GM19438 (cell line): ENCODE data around the gene ZNF425.
"Not testable (repeated sequence)": the region's sequence is repeated elsewhere in the genome, so short reads cannot be mapped to it uniquely, and the experiment has no call there.

Experiments used
- ATAC-seq: cut with Tn5 transposase; IDR thresholded peaks from one replicate; pipeline ENCODE4 v1.9.1; 2021; ENCODE audit warnings: low read depth; ENCODE audit not compliant: unreplicated experiment

Gene ZNF425

DNA sequence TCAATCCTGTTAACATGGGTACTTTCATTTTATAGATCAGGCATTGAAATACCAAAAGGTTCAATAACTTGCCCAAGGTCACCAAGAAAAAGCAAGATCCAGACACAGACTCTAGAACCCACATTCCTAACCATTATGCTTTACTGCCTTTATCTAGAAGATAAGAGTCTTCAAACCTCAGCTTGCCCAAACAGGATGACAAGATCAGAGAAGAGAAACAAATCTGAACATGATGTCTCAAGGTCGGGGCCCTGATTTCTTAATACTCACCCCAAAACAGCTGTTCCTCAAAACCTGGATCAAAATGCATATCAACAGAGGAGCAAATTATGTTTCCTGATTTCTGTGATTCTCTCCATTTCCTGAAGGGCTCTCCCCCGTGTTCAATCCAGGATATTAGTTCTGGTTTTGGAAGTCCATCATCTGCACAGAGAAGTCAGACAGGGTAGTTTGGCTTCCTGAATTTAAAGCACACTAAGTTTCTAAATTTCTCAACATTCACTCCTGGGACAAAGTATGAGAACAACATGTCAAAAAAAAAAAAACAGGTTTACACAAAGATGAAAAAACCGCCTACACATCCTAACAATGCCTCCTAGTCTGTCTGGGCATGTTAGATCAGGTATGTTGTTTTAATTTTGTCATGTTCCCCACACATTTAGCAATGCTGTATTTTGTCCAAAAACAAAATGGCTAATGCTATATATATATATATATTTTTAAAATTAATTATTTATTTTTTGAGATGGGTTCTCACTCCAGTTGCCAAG, 51.8 kb downstream of the ZNF425 start:
- no peak for ATAC-seq

DNA sequence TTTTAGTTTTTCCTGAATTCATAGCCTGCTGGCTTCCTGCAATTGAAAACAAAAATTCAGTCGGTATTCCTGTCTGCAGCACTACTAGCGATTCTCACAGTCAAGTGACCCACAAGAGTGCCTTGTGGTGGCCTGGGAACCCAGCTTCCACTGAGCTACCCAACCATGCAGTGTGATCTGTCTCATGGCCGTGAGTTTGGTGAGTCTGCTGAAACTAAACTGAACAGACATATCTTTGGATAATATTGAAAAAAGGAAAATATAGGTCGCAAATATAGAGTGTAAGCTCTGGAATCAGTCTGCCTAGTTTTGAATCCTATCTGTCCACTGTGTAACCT, 53.7 kb downstream of the ZNF425 start:
- no peak for ATAC-seq

DNA sequence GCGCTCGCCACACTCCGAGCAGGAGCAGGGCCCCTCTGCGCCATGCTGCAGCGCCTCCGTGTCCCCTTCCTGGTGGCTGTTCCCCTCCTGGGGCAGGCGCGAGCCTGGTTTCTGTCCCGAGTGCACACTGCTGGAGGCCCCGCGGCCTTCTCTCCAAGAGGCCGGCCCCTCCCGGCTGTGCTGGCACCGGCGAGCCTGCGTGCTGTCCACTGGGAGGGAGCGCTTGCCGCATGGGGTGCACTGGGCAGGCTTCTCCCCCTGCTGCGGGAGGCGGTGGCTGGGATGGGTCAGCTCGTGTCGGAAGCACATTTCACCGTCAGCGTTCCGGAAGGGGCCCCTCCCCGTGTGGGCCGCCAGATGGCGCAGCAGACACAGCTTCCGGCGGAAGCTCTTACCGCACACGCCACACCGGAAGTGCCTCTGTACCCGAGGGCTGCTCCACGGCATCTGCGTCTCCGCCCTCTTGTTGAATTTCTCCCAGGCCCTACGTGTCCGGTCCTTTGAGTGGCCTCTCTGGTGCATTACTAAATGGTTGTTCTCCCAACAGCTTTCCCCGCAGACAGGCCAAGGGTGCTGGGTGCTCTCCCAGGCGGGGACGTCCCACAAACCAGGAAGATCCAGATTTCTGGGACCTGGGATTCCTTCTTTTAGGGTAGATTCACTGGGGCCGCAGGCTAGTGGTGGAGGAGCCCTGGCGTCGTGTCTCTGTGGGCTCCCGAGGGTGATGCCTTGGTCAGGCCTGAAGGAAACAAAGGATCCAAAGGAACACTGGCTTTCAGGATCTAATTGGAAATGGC, 54.3 kb downstream of the ZNF425 start:
- no peak for ATAC-seq

DNA sequence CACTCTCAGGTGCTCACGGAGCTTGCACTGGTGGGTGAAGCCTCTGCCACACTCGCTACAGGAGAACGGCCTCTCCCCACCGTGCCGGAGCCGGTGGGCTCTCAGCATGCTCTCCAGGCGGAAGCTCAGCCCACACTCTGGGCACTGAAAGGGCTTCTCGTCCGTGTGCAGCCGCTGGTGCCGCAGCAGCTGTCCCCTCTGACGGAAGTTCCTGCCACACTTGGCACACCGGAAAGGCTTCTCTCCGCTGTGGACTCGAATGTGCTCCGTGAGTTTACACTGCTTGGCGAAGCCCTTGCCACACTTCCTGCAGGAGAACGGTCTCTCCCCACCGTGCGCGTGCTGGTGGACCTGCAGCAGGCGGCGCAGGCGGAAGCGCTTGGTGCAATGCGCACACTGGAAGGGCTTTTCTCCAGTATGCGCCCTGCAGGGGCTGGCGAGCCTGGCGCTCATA, 54.9 kb downstream of the ZNF425 start:
- no peak for ATAC-seq

DNA sequence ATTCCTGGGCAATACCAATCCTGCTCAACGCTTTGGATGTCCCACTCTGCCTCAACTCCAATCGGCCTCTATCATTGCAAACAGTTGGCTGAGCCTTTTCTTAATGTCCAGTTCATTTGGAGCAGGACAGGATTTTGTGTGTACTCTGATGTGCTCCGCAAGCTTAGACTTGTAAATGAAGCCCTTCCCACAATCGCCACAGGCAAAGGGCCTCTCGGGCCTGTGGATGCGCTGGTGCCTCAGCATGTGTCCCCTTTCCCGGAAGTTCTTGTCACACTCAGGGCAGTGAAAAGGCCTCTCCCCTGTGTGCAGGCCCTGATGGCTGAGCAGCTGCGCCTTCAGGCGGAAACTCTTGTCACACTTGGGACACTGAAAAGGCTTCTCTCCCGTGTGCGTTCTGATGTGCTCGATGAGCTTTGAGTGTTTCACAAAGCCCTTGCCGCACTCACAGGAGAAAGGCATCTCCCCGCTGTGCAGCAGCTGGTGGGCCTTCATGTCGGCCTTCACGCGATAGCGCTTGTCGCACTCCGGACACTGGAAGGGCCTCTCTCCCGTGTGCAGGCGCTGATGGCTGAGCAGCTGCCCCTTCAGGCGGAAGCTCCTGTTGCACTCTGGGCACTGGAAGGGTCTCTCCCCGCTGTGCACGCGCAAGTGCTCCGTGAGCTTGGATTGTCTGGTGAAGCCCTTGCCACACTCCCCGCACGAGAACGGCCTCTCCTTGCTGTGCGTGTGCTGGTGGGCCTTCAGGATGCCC, 55.6 kb downstream of the ZNF425 start:
- ATAC-seq: no peak

DNA sequence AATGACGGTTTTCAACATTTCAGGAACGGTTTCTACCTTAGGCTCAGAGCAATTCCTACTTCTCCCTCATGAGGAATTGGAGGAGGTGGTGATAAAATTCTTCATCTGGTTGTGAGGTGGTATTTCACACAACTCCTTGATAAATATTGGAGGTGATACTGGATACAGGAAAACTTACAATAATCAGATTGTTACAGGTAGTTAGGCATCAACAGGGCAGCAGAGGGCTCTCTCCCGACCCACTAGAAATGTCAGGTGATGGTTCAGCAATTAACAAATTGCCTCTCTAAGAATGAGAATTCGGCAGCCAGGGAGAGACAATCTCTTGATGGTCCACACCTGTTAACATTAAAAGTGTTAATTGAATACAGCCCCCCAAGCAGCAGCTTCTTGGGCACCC, 58.3 kb downstream of the ZNF425 start:
- ATAC-seq: no peak

DNA sequence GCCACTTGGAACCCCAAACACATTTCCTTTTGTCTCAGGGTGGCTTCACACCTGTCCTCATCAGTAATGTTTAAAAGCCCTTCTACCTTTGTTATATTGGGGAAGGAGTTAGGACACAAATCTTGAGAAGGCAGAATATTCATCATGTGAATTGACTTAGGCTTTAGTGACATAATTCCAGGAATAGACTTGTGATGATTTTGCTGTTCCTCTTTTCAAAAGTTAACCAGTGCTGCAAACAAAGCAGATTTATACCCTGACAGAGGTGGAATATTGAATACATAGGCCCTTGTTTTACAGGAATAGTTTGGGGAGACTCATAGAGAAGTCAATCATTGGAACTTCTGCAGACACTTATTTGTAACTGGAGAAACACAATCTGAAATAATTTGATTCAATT, 62.6 kb downstream of the ZNF425 start:
- ATAC-seq: no peak

DNA sequence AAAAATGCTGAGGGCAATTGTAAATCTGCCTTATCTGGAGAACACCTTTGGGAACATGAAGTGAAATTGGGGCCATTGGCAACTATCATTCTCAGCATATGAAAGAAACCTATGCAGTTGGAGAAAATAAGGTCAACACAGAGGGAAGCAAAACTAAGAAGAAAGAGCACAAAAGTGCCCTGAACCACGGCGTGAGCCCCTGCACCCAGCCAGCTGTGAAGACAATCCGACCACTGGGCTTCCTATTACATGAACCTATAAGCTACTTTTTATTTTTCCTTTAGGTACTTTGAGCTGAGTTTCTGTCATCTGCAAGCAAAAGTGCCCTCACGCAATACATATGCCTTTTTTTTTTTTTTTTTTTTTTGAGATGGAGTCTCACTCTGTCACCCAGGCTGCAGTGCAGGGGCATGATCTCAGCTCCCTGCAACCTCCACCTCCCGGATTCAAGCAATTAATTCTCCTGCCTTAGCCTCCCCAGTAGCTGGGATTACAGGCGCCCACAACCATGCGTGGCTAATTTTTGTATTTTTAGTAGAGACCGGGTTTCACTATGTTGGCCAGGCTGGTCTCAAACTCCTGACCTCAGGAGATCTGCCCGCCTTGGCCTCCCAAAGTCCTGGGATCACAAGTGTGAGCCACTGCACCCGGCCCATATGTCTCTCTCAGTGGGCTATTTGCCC, 63.8 kb downstream of the ZNF425 start:
- not testable (repeated sequence) for ATAC-seq

DNA sequence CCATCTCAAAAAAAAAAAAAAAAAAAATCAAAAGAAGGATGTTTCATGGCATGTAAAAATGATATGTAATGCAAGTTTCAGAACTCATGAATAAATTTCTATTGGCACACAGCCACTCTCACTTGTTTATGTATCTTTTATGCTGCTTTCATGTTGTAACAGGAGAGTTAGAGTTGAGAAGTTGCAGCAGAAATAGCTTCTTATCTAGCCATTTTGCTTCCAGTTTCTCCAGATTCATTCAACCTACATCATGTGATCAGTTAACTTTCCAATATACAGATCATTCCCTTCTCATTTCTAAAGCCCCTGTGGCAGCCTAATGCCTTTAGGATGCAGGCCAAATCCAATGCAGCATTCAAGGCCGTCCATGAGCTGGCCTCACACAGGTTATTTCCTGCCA, 66.0 kb downstream of the ZNF425 start:
- ATAC-seq: no peak

DNA sequence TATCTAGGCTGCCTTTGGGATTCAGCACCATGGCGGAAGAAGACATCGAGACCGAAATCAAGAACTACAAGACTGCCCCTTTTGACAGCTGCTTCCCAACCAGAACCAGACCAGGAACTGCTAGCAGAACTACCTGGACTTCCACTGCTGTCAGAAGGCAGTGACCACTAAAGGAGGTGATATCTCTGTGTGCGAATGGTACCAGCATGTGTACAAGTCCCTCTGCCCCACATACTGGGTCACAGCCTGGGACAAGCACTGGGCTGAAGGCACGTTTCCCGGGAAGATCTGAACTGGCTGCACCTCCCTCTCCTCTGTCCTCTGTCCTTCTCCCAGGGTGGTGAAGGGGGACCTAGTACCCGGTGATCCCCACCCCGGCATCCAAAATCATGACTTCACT, 72.2 kb downstream of the ZNF425 start:
- ATAC-seq: no peak

DNA sequence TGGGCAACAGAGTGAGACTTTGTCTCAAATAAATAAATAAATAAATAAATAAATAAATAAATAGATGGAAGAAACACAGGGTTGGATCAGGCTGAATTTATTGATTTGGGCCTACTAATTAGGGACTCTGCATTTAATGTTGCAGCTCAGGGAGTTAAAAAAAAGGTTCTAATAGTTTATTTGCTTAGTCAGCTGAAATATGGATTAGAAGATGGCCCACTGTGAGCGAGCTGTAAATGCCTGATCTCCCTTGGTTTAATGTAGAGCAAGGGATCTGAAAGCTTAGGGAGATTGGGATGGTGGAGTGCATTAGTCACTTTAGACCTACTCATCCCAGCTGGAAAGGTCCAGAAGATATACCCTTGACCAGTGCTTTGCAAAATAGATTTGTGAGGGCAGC, 72.7 kb downstream of the ZNF425 start:
- ATAC-seq: no peak
